Trophoblast cell (in vitro differentiated cells and primary cell): ENCODE measurements around the gene ATP8B3.

Source experiments
- DNase-seq, 2 donors: peaks; one replicate each; pipeline ENCODE4 v3.0.0-alpha.2; 2016
- H2AFZ ChIP-seq: 2 replicates; pipeline ENCODE4 v1.6.1; 2013; ENCODE audit warnings: low read length, moderate library complexity, mild to moderate bottlenecking; ENCODE audit not compliant: insufficient read depth, poor library complexity
- H2AK5ac ChIP-seq: 2 replicates; pipeline ENCODE4 v1.6.1; 2013; ENCODE audit warnings: mild to moderate bottlenecking, low read length
- H2BK120ac ChIP-seq: 2 replicates; pipeline ENCODE4 v1.6.1; 2013; ENCODE audit warnings: low read length, mild to moderate bottlenecking, moderate library complexity; ENCODE audit not compliant: insufficient read depth, poor library complexity
- H2BK12ac ChIP-seq: 2 replicates; pipeline ENCODE4 v1.6.1; 2013; ENCODE audit warnings: mild to moderate bottlenecking, low read length, moderate library complexity
- H2BK5ac ChIP-seq: 2 replicates; pipeline ENCODE4 v1.6.1; 2013; ENCODE audit warnings: low read length, low read depth, moderate library complexity, mild to moderate bottlenecking; ENCODE audit not compliant: poor library complexity
- H3K14ac ChIP-seq: 2 replicates; pipeline ENCODE4 v1.6.1; 2013; ENCODE audit warnings: mild to moderate bottlenecking, low read length
- H3K18ac ChIP-seq: 2 replicates; pipeline ENCODE4 v1.6.1; 2013; ENCODE audit warnings: mild to moderate bottlenecking, low read length
- H3K23ac ChIP-seq: 2 replicates; pipeline ENCODE4 v1.6.1; 2013; ENCODE audit warnings: low read length
- H3K27ac ChIP-seq: 2 replicates; pipeline ENCODE4 v1.5.1; 2013; ENCODE audit warnings: low read depth, mild to moderate bottlenecking, inconsistent platforms, low read length, moderate library complexity
- H3K27me3 ChIP-seq: 2 replicates; pipeline ENCODE4 v1.6.1; 2013; ENCODE audit warnings: inconsistent platforms, mild to moderate bottlenecking, low read length, moderate library complexity; ENCODE audit not compliant: insufficient read depth
- H3K36me3 ChIP-seq, 2 experiments: 1 replicate in 1 of 2; 2 replicates in 1 of 2; pipeline ENCODE4 v1.6.1; 2013; ENCODE audit warnings: low read length in 2 of 2, mild to moderate bottlenecking in 2 of 2, moderate library complexity in 1 of 2; ENCODE audit not compliant: insufficient read depth in 2 of 2, control insufficient read depth in 1 of 2
- H3K4ac ChIP-seq: 2 replicates; pipeline ENCODE4 v1.6.1; 2013; ENCODE audit warnings: low read depth, mild to moderate bottlenecking, low read length, moderate library complexity
- H3K4me1 ChIP-seq, 2 experiments: 1 replicate in 1 of 2; 2 replicates in 1 of 2; pipeline ENCODE4 v1.6.1; 2013; ENCODE audit warnings: low read length in 2 of 2, mild to moderate bottlenecking in 2 of 2, moderate library complexity in 1 of 2; ENCODE audit not compliant: insufficient read depth in 2 of 2, control insufficient read depth in 1 of 2
- H3K4me2 ChIP-seq: 2 replicates; pipeline ENCODE4 v1.6.1; 2013; ENCODE audit warnings: inconsistent platforms, mild to moderate bottlenecking, low read length, moderate library complexity
- H3K4me3 ChIP-seq: 2 replicates; pipeline ENCODE4 v1.5.1; 2013; ENCODE audit warnings: mild to moderate bottlenecking, low read depth, low read length, inconsistent platforms
- H3K79me1 ChIP-seq: one replicate; pipeline ENCODE4 v1.6.1; 2013; ENCODE audit warnings: low read length
- H3K79me2 ChIP-seq: 2 replicates; pipeline ENCODE4 v1.6.1; 2013; ENCODE audit warnings: low read length, mild to moderate bottlenecking; ENCODE audit not compliant: control insufficient read depth, insufficient read depth, poor library complexity
- H3K9ac ChIP-seq: 2 replicates; pipeline ENCODE4 v1.6.1; 2013; ENCODE audit warnings: mild to moderate bottlenecking, low read length
- H3K9me3 ChIP-seq: 2 replicates; pipeline ENCODE4 v1.6.1; 2013; ENCODE audit warnings: low read depth, mild to moderate bottlenecking, control low read depth, inconsistent platforms, low read length; ENCODE audit not compliant: insufficient read depth
- H4K12ac ChIP-seq: 2 replicates; pipeline ENCODE4 v1.6.1; 2013; ENCODE audit warnings: low read depth, mild to moderate bottlenecking, low read length, moderate library complexity
- H4K8ac ChIP-seq: 2 replicates; pipeline ENCODE4 v1.6.1; 2013; ENCODE audit warnings: low read depth, mild to moderate bottlenecking, low read length, moderate library complexity
- H4K91ac ChIP-seq: one replicate; pipeline ENCODE4 v1.6.1; 2013; ENCODE audit warnings: low read depth, mild to moderate bottlenecking, low read length, moderate library complexity
- WGBS: extraction: QIAGEN DNeasy Blood & Tissue Kit; methylation state at CpG from one replicate; pipeline ENCODE4 v1.1.7; 2013; ENCODE audit warnings: missing lambda C conversion rate; ENCODE audit not compliant: insufficient read length, insufficient coverage; ENCODE audit errors: extremely low coverage; 5-methylcytosine and 5-hydroxymethylcytosine counted together

The ATP8B3 gene

GRCh38 chr19:1860042-1860775 is 48.1 kb upstream of the ATP8B3 start:
- H3K79me1 ChIP-seq, result peaks cover 12% of the 10 kb centered on the region
- no peak overlapping the region for H3K14ac ChIP-seq
- no peak overlapping the region for H4K91ac ChIP-seq
- H3K4me1 ChIP-seq, result peaks cover 32 to 37% of the 10 kb centered on the region in 2 experiments
- H3K4me3 ChIP-seq, result no peak overlapping the region
- no peak overlapping the region for H4K8ac ChIP-seq
- no peaks in the 10 kb centered on the region for H3K9me3 ChIP-seq
- H2BK120ac ChIP-seq, result no peak overlapping the region
- no peak overlapping the region for H3K18ac ChIP-seq
- DNase-seq, result peak; percentile 80 to 87
- H3K4me2 ChIP-seq, result peak overlapping the region; percentile 13
- peak overlapping the region; percentile 28 for H2AFZ ChIP-seq
- WGBS, result no CpG with 5 or more reads among the region's 32 CpGs
- H3K36me3 ChIP-seq, result no peaks in the 10 kb centered on the region
- no peak overlapping the region for H3K27ac ChIP-seq
- H3K79me2 ChIP-seq, result peaks cover 9% of the 10 kb centered on the region
- H2BK12ac ChIP-seq, result no peak overlapping the region
- H4K12ac ChIP-seq, result no peak overlapping the region
- H3K23ac ChIP-seq, result no peak overlapping the region
- H3K27me3 ChIP-seq, result peaks cover 10% of the 10 kb centered on the region
- H2BK5ac ChIP-seq, result no peak overlapping the region
- H3K9ac ChIP-seq, result no peak overlapping the region
- peak overlapping the region; percentile 48 for H3K4ac ChIP-seq
- no peak overlapping the region for H2AK5ac ChIP-seq

GRCh38 chr19:1859331-1859781 is 47.3 kb upstream of the ATP8B3 start:
- Histone ChIP-seq H2BK12ac (no peak overlapping the region), H2BK5ac (no peak overlapping the region), H3K4me2 (no peak overlapping the region), H4K91ac (no peak overlapping the region), H3K27ac (no peak overlapping the region), H3K14ac (no peak overlapping the region), H3K18ac (no peak overlapping the region), H3K4me3 (no peak overlapping the region), H3K9ac (no peak overlapping the region), H2BK120ac (no peak overlapping the region), H3K4ac (no peak overlapping the region), H4K8ac (no peak overlapping the region), H3K79me1 (peaks cover 7% of the 10 kb centered on the region), H2AK5ac (no peak overlapping the region), H3K79me2 (peaks cover 11% of the 10 kb centered on the region), H2AFZ (no peak overlapping the region), H3K36me3 (peaks cover 0 to under 1% of the 10 kb centered on the region in 2 experiments), H3K4me1 (peaks cover 36 to 37% of the 10 kb centered on the region in 2 experiments), H3K9me3 (no peaks in the 10 kb centered on the region), H3K23ac (no peak overlapping the region), H3K27me3 (peaks cover 10% of the 10 kb centered on the region), H4K12ac (no peak overlapping the region)
- DNase-seq, result no peak
- WGBS, result no CpG with 5 or more reads among the region's 18 CpGs

GRCh38 chr19:1858412-1859081 is 46.5 kb upstream of the ATP8B3 start:
- no peak overlapping the region for H3K4me3 ChIP-seq
- H3K9ac ChIP-seq, result no peak overlapping the region
- H3K79me1 ChIP-seq, result peaks cover 6% of the 10 kb centered on the region
- no peak overlapping the region for H2AK5ac ChIP-seq
- H4K12ac ChIP-seq, result no peak overlapping the region
- no peak overlapping the region for H3K27ac ChIP-seq
- H3K4me1 ChIP-seq, result peaks cover 36 to 39% of the 10 kb centered on the region in 2 experiments
- H3K36me3 ChIP-seq, result peaks cover 0 to 3% of the 10 kb centered on the region in 2 experiments
- no peak overlapping the region for H4K91ac ChIP-seq
- H3K18ac ChIP-seq, result no peak overlapping the region
- no peak for DNase-seq
- WGBS, result no CpG with 5 or more reads among the region's 10 CpGs
- H3K9me3 ChIP-seq, result no peaks in the 10 kb centered on the region
- no peak overlapping the region for H3K14ac ChIP-seq
- no peak overlapping the region for H2BK5ac ChIP-seq
- H2BK12ac ChIP-seq, result no peak overlapping the region
- H3K27me3 ChIP-seq, result peaks cover 10% of the 10 kb centered on the region
- H3K23ac ChIP-seq, result no peak overlapping the region
- H3K4ac ChIP-seq, result no peak overlapping the region
- H4K8ac ChIP-seq, result no peak overlapping the region
- no peak overlapping the region for H2AFZ ChIP-seq
- H2BK120ac ChIP-seq, result no peak overlapping the region
- H3K4me2 ChIP-seq, result no peak overlapping the region
- peaks cover 9% of the 10 kb centered on the region for H3K79me2 ChIP-seq

GRCh38 chr19:1857648-1858326 is 45.7 kb upstream of the ATP8B3 start:
- Histone ChIP-seq H4K91ac (no peak overlapping the region), H3K9ac (no peak overlapping the region), H2BK12ac (no peak overlapping the region), H3K23ac (no peak overlapping the region), H3K36me3 (peaks cover 0 to 3% of the 10 kb centered on the region in 2 experiments), H2BK120ac (no peak overlapping the region), H2AK5ac (no peak overlapping the region), H4K8ac (no peak overlapping the region), H3K4ac (no peak overlapping the region), H2BK5ac (no peak overlapping the region), H4K12ac (no peak overlapping the region), H3K27me3 (peaks cover 10% of the 10 kb centered on the region), H3K9me3 (no peaks in the 10 kb centered on the region), H3K18ac (no peak overlapping the region), H2AFZ (no peak overlapping the region), H3K14ac (no peak overlapping the region), H3K79me1 (peaks cover 5% of the 10 kb centered on the region), H3K4me3 (no peak overlapping the region), H3K4me2 (peak overlapping the region; percentile 82), H3K27ac (no peak overlapping the region), H3K79me2 (peaks cover 7% of the 10 kb centered on the region), H3K4me1 (peaks cover 36 to 40% of the 10 kb centered on the region in 2 experiments)
- WGBS, result no CpG with 5 or more reads among the region's 16 CpGs
- DNase-seq, result no peak
